ENCODE results near the gene COX7A1. TPM values are rescaled to one million over a fixed set of nuclear protein-coding genes. Genes with fewer than 3 reads are reported as not detected.

The COX7A1 gene
- polyA plus RNA-seq, 1 donor (not counting 4 experiments of a cell fraction or from before 2014, with no cell fraction given), result 2.6 TPM

DNA sequence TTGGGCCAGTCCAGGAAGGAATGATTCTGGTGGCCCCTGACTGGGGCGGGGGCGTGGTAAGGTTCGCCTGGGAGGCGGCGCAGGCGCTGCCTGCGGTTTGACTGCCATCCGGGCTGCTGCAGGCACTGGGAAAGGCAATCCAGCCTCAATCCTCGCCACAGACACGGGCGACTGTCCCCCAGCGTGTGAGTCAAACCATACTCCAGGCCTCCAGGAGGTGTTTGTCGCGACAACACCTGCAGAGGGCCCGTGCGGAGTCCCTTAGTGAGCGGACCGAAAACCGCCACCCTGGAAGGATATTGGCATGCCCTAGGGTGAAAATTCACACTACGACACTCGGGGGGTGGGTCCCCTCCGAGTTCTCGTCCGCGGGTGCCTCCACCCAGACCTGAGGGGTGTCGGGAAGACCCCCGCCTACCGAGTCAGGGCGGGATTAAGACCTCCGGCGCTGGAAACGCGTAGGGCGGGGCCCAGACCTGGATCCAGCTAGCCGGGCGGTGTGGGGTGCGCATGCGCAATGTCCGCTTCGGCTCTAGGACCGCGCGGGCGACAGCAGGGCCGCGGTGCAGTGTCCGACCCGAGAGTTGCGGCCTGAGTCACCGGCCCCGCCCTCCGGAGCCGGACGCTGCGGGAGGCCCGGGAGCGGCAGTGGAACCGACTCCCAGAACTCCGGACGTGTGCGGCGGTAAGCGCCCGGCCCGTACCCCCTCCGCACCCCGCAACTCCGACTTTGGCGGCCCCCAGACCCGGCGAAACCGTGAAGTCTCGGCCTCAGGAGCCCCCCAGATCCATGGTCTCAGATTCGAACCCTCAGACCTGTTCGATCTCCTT is 12.6 kb downstream of the COX7A1 start, which contains the start of gene CAPNS1:
Gene CAPNS1, plus strand, starts transcription at position 594 of the 831 bp plus-strand sequence. CDS start 946 bp downstream, outside the sequence.
- dilution Hi-C loops (cut with MboI; ENCODE audit: extremely low pct_ligation_motif_present, low sequenced_read_pairs), result no loop called here
- peaks cover 13 to 24% of the 10 kb centered on the region in 2 experiments for H3K36me3 ChIP-seq (ENCODE audit: control insufficient read depth in 2 of 2, extremely low read depth in 1 of 2, insufficient read depth in 2 of 2, low read length in 2 of 2)
- peak within 1 kb of the TSS; percentile 98 for H3K27ac ChIP-seq (ENCODE audit: control insufficient read depth, insufficient read depth, low read length)
- H3K27me3 ChIP-seq (ENCODE audit: control insufficient read depth, extremely low read depth, insufficient read depth, low read length), result no peaks in the 10 kb centered on the region
- peaks cover 2% of the 10 kb centered on the region for H3K9me1 ChIP-seq (ENCODE audit: control insufficient read depth, extremely low read depth, insufficient read depth, low read length)
- peak within 1 kb of the TSS; percentile 97 for H3K4me2 ChIP-seq (ENCODE audit: control insufficient read depth, extremely low read depth, insufficient read depth, low read depth, low read length)
- peak within 1 kb of the TSS; percentile 97 for H3K9ac ChIP-seq (ENCODE audit: control insufficient read depth, extremely low read depth, insufficient read depth, low read length)
- peaks cover 26% of the 10 kb centered on the region for H3K4me1 ChIP-seq (ENCODE audit: control insufficient read depth, extremely low read depth, insufficient read depth, low read length)
- FAIRE-seq (peak; percentile 48), DNase-seq (ENCODE audit: low read depth, low spot score) (no peak)
- no peak for TF ChIP-seq EZH2 (IDR thresholded peaks at IDR 0.05; ENCODE audit: low read length)
- TF ChIP-seq, protein P1, sequence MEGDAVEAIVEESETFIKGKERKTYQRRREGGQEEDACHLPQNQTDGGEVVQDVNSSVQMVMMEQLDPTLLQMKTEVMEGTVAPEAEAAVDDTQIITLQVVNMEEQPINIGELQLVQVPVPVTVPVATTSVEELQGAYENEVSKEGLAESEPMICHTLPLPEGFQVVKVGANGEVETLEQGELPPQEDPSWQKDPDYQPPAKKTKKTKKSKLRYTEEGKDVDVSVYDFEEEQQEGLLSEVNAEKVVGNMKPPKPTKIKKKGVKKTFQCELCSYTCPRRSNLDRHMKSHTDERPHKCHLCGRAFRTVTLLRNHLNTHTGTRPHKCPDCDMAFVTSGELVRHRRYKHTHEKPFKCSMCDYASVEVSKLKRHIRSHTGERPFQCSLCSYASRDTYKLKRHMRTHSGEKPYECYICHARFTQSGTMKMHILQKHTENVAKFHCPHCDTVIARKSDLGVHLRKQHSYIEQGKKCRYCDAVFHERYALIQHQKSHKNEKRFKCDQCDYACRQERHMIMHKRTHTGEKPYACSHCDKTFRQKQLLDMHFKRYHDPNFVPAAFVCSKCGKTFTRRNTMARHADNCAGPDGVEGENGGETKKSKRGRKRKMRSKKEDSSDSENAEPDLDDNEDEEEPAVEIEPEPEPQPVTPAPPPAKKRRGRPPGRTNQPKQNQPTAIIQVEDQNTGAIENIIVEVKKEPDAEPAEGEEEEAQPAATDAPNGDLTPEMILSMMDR (optimal IDR thresholded peaks at IDR 0.05 in 1 of 3, IDR thresholded peaks at IDR 0.05 in 1 of 3, conservative IDR thresholded peaks at IDR 0.05 in 1 of 3; ENCODE audit: extremely low read depth in 1 of 3, insufficient read depth in 2 of 3, low read length in 3 of 3), result peak in 1 of 3 experiments; percentile 4
- H3K4me3 ChIP-seq (ENCODE audit: control insufficient read depth in 2 of 3, extremely low read depth in 1 of 3, insufficient read depth in 2 of 3, low read depth in 1 of 3, low read length in 3 of 3), result peak within 1 kb of the TSS; percentile 89 to 100 (median 99)
- no peaks in the 10 kb centered on the region for H3K9me3 ChIP-seq (ENCODE audit: control insufficient read depth, low read depth, low read length)
- peaks cover 8% of the 10 kb centered on the region for H4K20me1 ChIP-seq (ENCODE audit: control insufficient read depth, extremely low read depth, insufficient read depth, low read length)
- peaks cover 19% of the 10 kb centered on the region for H3K79me2 ChIP-seq (ENCODE audit: control insufficient read depth, insufficient read depth, low read length)
- H2AFZ ChIP-seq (ENCODE audit: control insufficient read depth, low read length), result peak within 1 kb of the TSS; percentile 82

DNA sequence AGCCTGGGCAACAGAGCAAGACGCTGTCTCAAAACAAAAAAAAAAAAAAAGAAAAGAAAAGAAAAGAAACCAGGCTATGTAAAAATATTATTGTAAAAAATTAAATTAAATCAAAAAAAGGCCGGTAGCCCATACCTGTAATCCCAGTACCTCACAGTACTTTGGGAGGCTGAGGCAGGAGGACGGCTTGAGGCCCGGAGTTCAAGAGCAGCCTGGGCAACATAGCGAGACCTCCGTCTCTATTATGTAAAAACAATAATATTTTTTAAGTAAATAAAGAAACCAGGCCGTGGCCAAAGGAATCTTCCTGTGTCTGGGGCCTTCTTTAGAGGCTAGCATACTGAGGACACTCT is 13.2 kb downstream of the COX7A1 start:
- Histone ChIP-seq H2AFZ (ENCODE audit: control insufficient read depth, low read length) (peak overlapping the region; percentile 82), H4K20me1 (ENCODE audit: control insufficient read depth, extremely low read depth, insufficient read depth, low read length) (peaks cover 8% of the 10 kb centered on the region), H3K27ac (ENCODE audit: control insufficient read depth, insufficient read depth, low read length) (peak overlapping the region; percentile 98), H3K4me1 (ENCODE audit: control insufficient read depth, extremely low read depth, insufficient read depth, low read length) (peaks cover 26% of the 10 kb centered on the region), H3K36me3 (ENCODE audit: control insufficient read depth in 2 of 2, extremely low read depth in 1 of 2, insufficient read depth in 2 of 2, low read length in 2 of 2) (peaks cover 11 to 22% of the 10 kb centered on the region in 2 experiments), H3K9me1 (ENCODE audit: control insufficient read depth, extremely low read depth, insufficient read depth, low read length) (peaks cover 2% of the 10 kb centered on the region), H3K27me3 (ENCODE audit: control insufficient read depth, extremely low read depth, insufficient read depth, low read length) (no peaks in the 10 kb centered on the region), H3K79me2 (ENCODE audit: control insufficient read depth, insufficient read depth, low read length) (peaks cover 19% of the 10 kb centered on the region), H3K9me3 (ENCODE audit: control insufficient read depth, low read depth, low read length) (no peaks in the 10 kb centered on the region), H3K4me3 (ENCODE audit: control insufficient read depth in 2 of 3, extremely low read depth in 1 of 3, insufficient read depth in 2 of 3, low read depth in 1 of 3, low read length in 3 of 3) (peak overlapping the region; percentile 89 to 100 (median 99)), H3K4me2 (ENCODE audit: control insufficient read depth, extremely low read depth, insufficient read depth, low read depth, low read length) (peak overlapping the region; percentile 97), H3K9ac (ENCODE audit: control insufficient read depth, extremely low read depth, insufficient read depth, low read length) (peak overlapping the region; percentile 97)
- no peak for TF ChIP-seq EZH2 (IDR thresholded peaks at IDR 0.05; ENCODE audit: low read length)
- TF ChIP-seq, protein P1 (optimal IDR thresholded peaks at IDR 0.05 in 1 of 3, IDR thresholded peaks at IDR 0.05 in 1 of 3, conservative IDR thresholded peaks at IDR 0.05 in 1 of 3; ENCODE audit: extremely low read depth in 1 of 3, insufficient read depth in 2 of 3, low read length in 3 of 3), result no peak
- dilution Hi-C loops (cut with MboI; ENCODE audit: extremely low pct_ligation_motif_present, low sequenced_read_pairs), result no loop called here
- DNase-seq (ENCODE audit: low read depth, low spot score) (no peak), FAIRE-seq (no peak)
